Panc1 (cell line): ENCODE data around the gene DNAJC4. TPM values are rescaled to one million over a fixed set of nuclear protein-coding genes. Genes with fewer than 3 reads are reported as not detected.
A peak's percentile ranks its signal among the peaks of the same experiment; 100 is the strongest.

Experiments used
- ATAC-seq: fragments of 200-7000 bp; cut with Tn5 transposase; 2 replicates; pipeline ENCODE4 v1.9.1; 2020; ENCODE audit warnings: mild to moderate bottlenecking, moderate library complexity
- BruUV-seq: library from RNA; stranded (reverse); fragments of 400-500 nt; replicated peaks from 2 replicates; lab custom pipeline; 2021; lab: Mats Ljungman, UMichigan
- CTCF ChIA-PET: fragments of 300-600 bp; sonication (Branson Sonifier 250); formaldehyde crosslinking; loops from one replicate; lab custom pipeline; 2022; ENCODE audit warnings: antibody characterized with exemption; lab: Charles Lee
- POLR2A ChIA-PET: fragments of 300-600 bp; sonication (Branson Sonifier 250); formaldehyde crosslinking; loops from one replicate; lab custom pipeline; 2022; ENCODE audit warnings: antibody characterized with exemption; lab: Charles Lee
- DNase-seq: peaks from one replicate; pipeline ENCODE4 v3.0.0-alpha.2; 2010; ENCODE audit warnings: low read depth, low spot score
- H3K27ac ChIP-seq: 2 replicates; pipeline ENCODE4 v1.5.1; 2011; ENCODE audit warnings: mild to moderate bottlenecking, low read length, inconsistent platforms
- H3K27me3 ChIP-seq: fragments of 200-500 bp; sonication (Bioruptor generic); 2 replicates; pipeline ENCODE4 v1.6.0; 2014; ENCODE audit warnings: low read length, inconsistent platforms; ENCODE audit not compliant: control insufficient read depth, insufficient read depth
- H3K36me3 ChIP-seq: fragments of 200-500 bp; sonication (Bioruptor generic); 2 replicates; pipeline ENCODE4 v1.5.1; 2014; ENCODE audit warnings: inconsistent platforms, mild to moderate bottlenecking, low read length, moderate library complexity; ENCODE audit not compliant: control insufficient read depth, insufficient read depth
- H3K4me1 ChIP-seq: 2 replicates; pipeline ENCODE4 v1.5.1; 2011; ENCODE audit warnings: inconsistent platforms, mild to moderate bottlenecking, low read length, moderate library complexity; ENCODE audit not compliant: control insufficient read depth, insufficient read depth
- H3K4me3 ChIP-seq, 2 experiments: 2 replicates each; pipeline ENCODE4 v1.5.1; 2011 to 2012; ENCODE audit warnings: low read depth in 2 of 2, low read length in 2 of 2, mild to moderate bottlenecking in 2 of 2, inconsistent platforms in 1 of 2, moderate library complexity in 1 of 2
- H3K9me3 ChIP-seq: fragments of 200-500 bp; sonication (Bioruptor generic); 2 replicates; pipeline ENCODE4 v1.5.1; 2014; ENCODE audit warnings: low read depth, mild to moderate bottlenecking, inconsistent platforms, low read length, moderate library complexity; ENCODE audit not compliant: control insufficient read depth, insufficient read depth
- POLR2AphosphoS5 ChIP-seq: IDR thresholded peaks from 2 replicates; pipeline ENCODE4 v1.6.1; 2012; ENCODE audit warnings: mild to moderate bottlenecking, low read depth, low read length, moderate library complexity
- SIN3A ChIP-seq: IDR thresholded peaks from 2 replicates; pipeline ENCODE4 v1.6.1; 2012; ENCODE audit warnings: low read depth, mild to moderate bottlenecking, low read length, moderate library complexity, borderline replicate concordance; ENCODE audit not compliant: insufficient read depth
- TCF7L2 ChIP-seq: IDR thresholded peaks from 2 replicates; pipeline ENCODE4 v1.6.1; 2011; ENCODE audit warnings: mild to moderate bottlenecking, low read depth, low read length, inconsistent platforms
- in situ Hi-C: cut with HindIII; loops from 2 replicates; pipeline ENCODE4 v1.10.0; 2016; ENCODE audit warnings: low sequenced_read_pairs, low pct_unique_long_range_greater_than_20kb
- intact Hi-C: fragments of 100-400 bp; cut with micrococcal nuclease; formaldehyde crosslinking; loops from one replicate; pipeline ENCODE4 v1.10.0; 2022; ENCODE audit not compliant: unreplicated experiment
- total RNA-seq: library from RNA; stranded (reverse); gene quantifications from one replicate; pipeline ENCODE4 v1.2.1, GENCODE V29; 2021; ENCODE audit not compliant: unreplicated experiment
- TF ChIP-seq, protein P1 (sequence below), 2 experiments: IDR thresholded peaks; 2 replicates each; pipeline ENCODE4 v1.6.1; 2011 to 2012; ENCODE audit warnings: low read depth in 2 of 2, control low read depth in 1 of 2, low read length in 1 of 2, mild to moderate bottlenecking in 1 of 2, moderate library complexity in 1 of 2; ENCODE audit not compliant: insufficient read depth in 1 of 2
- TF ChIP-seq, protein P2 (sequence below): fragments of 450-650 bp; IDR thresholded peaks from 2 replicates; pipeline ENCODE4 v1.5.1; 2017; ENCODE audit warnings: mild to moderate bottlenecking

Gene DNAJC4
- total RNA-seq, 1 experiment from 2014 or later, result 41.0 TPM

DNA sequence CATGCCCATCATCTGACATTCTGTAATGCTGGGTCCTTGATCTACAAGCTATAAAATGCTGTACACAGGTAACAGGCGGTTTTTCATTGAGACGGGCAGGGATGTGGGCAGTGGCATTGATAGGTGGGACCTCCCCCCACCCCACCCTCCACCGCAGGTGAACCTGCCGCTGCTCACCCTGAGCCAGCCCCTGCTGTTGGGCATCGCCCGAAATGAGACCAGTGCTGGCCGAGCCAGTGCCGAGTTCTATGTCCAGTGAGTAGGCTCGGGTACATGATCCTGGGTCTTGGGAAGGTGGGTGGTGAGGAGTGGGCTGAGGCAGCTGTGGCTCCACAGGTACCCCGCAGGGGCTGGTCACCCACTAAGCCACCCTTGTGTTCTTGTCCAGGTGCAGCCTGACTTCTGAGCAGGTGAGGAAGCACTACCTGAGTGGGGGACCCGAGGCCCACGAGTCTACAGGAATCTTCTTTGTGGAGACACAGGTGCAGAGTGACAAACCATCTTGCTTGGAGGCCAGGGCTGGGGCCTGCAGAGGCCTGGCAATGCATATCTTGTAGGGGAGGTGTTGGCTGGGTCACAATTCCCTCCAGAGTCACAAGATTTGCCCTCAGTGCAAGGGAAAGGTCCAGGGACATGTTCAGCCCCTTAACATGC lies 1.1 kb upstream of the DNAJC4 start:
- TF ChIP-seq TCF7L2, result no peak
- TF ChIP-seq SIN3A, result no peak
- H3K4me1 ChIP-seq, result peaks cover 46% of the 10 kb centered on the region
- TSS peak; percentile 70 for BruUV-seq
- no peaks in the 10 kb centered on the region for H3K27me3 ChIP-seq
- intact Hi-C loops (no loop called here), in situ Hi-C loops (no loop called here)
- peak overlapping the region in 1 of 2 experiments; percentile 79; a peak in 2 of 4 replicates for H3K4me3 ChIP-seq
- ATAC-seq (no peak), DNase-seq (no peak)
- peaks cover 2% of the 10 kb centered on the region; the same call in 1 of the 2 replicates for H3K36me3 ChIP-seq
- H3K27ac ChIP-seq, result peak overlapping the region; percentile 87
- H3K9me3 ChIP-seq, result no peaks in the 10 kb centered on the region
- ChIA-PET CTCF (no interaction called here), POLR2A (interaction anchor here (0.5 to 1.0 kb wide), 3 partner anchors 12 to 436 kb away, joined by 3 to 8 read pairs (median 4); no protein-coding TSS in a partner anchor)

DNA sequence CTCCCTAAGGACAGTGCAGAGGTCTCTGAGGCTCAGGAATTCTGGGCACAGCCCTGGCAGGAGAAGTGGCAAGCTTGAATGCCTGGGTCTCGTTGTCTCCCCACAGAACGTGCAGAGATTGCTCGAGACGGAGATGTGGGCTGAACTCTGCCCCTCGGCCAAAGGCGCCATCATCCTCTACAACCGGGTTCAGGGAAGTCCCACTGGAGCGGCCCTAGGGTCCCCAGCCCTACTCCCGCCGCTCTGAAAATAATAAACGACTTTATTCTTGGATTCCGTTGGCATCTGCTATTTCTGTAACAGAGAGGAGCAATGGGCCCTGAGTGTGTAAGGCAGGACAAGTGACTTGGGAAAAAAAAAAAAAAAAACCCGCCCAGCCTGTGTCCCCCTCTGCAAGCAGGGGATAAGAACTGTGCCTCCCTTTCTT lies 591 bp upstream of the DNAJC4 start:
- TF ChIP-seq, protein P1, sequence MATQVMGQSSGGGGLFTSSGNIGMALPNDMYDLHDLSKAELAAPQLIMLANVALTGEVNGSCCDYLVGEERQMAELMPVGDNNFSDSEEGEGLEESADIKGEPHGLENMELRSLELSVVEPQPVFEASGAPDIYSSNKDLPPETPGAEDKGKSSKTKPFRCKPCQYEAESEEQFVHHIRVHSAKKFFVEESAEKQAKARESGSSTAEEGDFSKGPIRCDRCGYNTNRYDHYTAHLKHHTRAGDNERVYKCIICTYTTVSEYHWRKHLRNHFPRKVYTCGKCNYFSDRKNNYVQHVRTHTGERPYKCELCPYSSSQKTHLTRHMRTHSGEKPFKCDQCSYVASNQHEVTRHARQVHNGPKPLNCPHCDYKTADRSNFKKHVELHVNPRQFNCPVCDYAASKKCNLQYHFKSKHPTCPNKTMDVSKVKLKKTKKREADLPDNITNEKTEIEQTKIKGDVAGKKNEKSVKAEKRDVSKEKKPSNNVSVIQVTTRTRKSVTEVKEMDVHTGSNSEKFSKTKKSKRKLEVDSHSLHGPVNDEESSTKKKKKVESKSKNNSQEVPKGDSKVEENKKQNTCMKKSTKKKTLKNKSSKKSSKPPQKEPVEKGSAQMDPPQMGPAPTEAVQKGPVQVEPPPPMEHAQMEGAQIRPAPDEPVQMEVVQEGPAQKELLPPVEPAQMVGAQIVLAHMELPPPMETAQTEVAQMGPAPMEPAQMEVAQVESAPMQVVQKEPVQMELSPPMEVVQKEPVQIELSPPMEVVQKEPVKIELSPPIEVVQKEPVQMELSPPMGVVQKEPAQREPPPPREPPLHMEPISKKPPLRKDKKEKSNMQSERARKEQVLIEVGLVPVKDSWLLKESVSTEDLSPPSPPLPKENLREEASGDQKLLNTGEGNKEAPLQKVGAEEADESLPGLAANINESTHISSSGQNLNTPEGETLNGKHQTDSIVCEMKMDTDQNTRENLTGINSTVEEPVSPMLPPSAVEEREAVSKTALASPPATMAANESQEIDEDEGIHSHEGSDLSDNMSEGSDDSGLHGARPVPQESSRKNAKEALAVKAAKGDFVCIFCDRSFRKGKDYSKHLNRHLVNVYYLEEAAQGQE (IDR thresholded peaks at IDR 0.05; ENCODE audit: insufficient read depth in 1 of 2, low read depth in 2 of 2, low read length in 1 of 2), result no peak
- CTCF ChIA-PET, result interaction anchor here (0.7 kb wide), 1 partner anchor 248 kb away, joined by 3 read pairs; no protein-coding TSS in a partner anchor
- no peaks in the 10 kb centered on the region for H3K27me3 ChIP-seq
- no peak for ATAC-seq
- H3K4me1 ChIP-seq, result peaks cover 46% of the 10 kb centered on the region
- H3K36me3 ChIP-seq, result peaks cover 2% of the 10 kb centered on the region; the same call in 1 of the 2 replicates
- BruUV-seq, result no TSS peak
- in situ Hi-C loops, result no loop called here
- H3K27ac ChIP-seq, result peak overlapping the region; percentile 87
- intact Hi-C loops, result no loop called here
- DNase-seq, result no peak
- no peaks in the 10 kb centered on the region for H3K9me3 ChIP-seq
- POLR2A ChIA-PET, result interaction anchor here (0.5 to 1.0 kb wide), 5 partner anchors 13 to 1307 kb away, joined by 3 to 8 read pairs (median 4); no protein-coding TSS in a partner anchor
- peak overlapping the region; percentile 68 to 79 for H3K4me3 ChIP-seq

DNA sequence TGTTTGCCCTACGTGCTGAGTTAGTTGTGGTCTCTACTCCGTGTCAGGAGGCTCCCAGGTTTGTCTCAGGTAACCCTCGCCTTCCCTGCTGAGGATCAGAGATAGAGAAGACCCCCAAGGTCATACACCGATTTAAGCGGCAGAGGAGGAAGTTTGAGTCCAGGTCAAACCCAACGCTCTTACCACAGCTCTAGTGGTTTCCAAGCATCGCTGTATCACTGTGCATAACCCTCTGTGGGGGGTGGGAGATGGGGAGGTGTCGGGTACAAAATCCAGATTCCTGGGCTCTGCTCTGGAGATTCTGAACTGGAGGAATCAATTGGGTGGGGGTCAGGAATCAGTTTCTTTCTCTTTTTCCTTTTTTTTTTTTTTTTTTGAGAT lies 627 bp downstream of the DNAJC4 start:
- intact Hi-C loops (no loop called here), in situ Hi-C loops (no loop called here)
- Histone ChIP-seq H3K4me1 (peaks cover 49% of the 10 kb centered on the region), H3K27ac (peak overlapping the region; percentile 87), H3K9me3 (no peaks in the 10 kb centered on the region), H3K36me3 (no peaks in the 10 kb centered on the region; the same call in 1 of the 2 replicates), H3K27me3 (no peaks in the 10 kb centered on the region), H3K4me3 (peak overlapping the region; percentile 68 to 79)
- DNase-seq (no peak), ATAC-seq (no peak)
- ChIA-PET CTCF (no interaction called here), POLR2A (interaction anchor here (0.7 kb wide), 1 partner anchor 10 kb away, joined by 5 read pairs; no protein-coding TSS in a partner anchor)
- TF ChIP-seq SIN3A, result no peak
- TF ChIP-seq, protein P1 (IDR thresholded peaks at IDR 0.05; ENCODE audit: insufficient read depth in 1 of 2, low read depth in 2 of 2, low read length in 1 of 2), result no peak
- TF ChIP-seq POLR2AphosphoS5, result no peak
- TF ChIP-seq, protein P2, sequence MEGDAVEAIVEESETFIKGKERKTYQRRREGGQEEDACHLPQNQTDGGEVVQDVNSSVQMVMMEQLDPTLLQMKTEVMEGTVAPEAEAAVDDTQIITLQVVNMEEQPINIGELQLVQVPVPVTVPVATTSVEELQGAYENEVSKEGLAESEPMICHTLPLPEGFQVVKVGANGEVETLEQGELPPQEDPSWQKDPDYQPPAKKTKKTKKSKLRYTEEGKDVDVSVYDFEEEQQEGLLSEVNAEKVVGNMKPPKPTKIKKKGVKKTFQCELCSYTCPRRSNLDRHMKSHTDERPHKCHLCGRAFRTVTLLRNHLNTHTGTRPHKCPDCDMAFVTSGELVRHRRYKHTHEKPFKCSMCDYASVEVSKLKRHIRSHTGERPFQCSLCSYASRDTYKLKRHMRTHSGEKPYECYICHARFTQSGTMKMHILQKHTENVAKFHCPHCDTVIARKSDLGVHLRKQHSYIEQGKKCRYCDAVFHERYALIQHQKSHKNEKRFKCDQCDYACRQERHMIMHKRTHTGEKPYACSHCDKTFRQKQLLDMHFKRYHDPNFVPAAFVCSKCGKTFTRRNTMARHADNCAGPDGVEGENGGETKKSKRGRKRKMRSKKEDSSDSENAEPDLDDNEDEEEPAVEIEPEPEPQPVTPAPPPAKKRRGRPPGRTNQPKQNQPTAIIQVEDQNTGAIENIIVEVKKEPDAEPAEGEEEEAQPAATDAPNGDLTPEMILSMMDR, result no peak
- TF ChIP-seq TCF7L2, result no peak
- BruUV-seq, result TSS peak; percentile 62
